Germinal center (tissue), 1 donor: ENCODE data around the gene ZFP90.

Experiments
- DNase-seq: peaks from one replicate; pipeline ENCODE4 v3.0.0; 2012; ENCODE audit warnings: mixed read lengths, low spot score

The ZFP90 gene

GRCh38 chr16:68590201-68590994 is 51.3 kb downstream of the ZFP90 start:
- DNase-seq = peak; percentile 74

GRCh38 chr16:68592466-68593337 is 53.6 kb downstream of the ZFP90 start:
- peak; percentile 23 for DNase-seq

- no peak for DNase-seq
Observed at GRCh38 chr16:68596266-68596665, 57.2 kb downstream of the ZFP90 start.

GRCh38 chr16:68599586-68599985 is 60.5 kb downstream of the ZFP90 start:
- no peak for DNase-seq

- no peak for DNase-seq
Observed at GRCh38 chr16:68605746-68606145, 66.7 kb downstream of the ZFP90 start.

GRCh38 chr16:68607443-68607842 is 68.4 kb downstream of the ZFP90 start:
- DNase-seq = no peak

- no peak for DNase-seq
Observed at GRCh38 chr16:68608330-68608729, 69.2 kb downstream of the ZFP90 start.

- DNase-seq = no peak
Observed at GRCh38 chr16:68612996-68613395, 73.9 kb downstream of the ZFP90 start.

- no peak for DNase-seq
Observed at GRCh38 chr16:68617734-68618133, 78.6 kb downstream of the ZFP90 start.
